IgD-negative memory B cell (primary cell): Measurements from ENCODE around the gene SPINDOC. TPM values are rescaled to one million over a fixed set of nuclear protein-coding genes. Genes with fewer than 3 reads are reported as not detected.
"Not testable (repeated sequence)": the region's sequence is repeated elsewhere in the genome, so short reads cannot be mapped to it uniquely, and the experiment has no call there.

ENCODE experiments used
- H3K27ac Mint-ChIP-seq, 3 donors: one replicate each; pipeline ENCODE4 v1.8.0; 2020 to 2022; ENCODE audit warnings: mild to moderate bottlenecking in 3 of 3, mixed read lengths in 3 of 3, moderate library complexity in 1 of 3
- H3K27me3 Mint-ChIP-seq: one replicate; pipeline ENCODE4 v1.8.0; 2021; ENCODE audit warnings: mixed read lengths
- H3K36me3 Mint-ChIP-seq: one replicate; pipeline ENCODE4 v1.8.0; 2020; ENCODE audit warnings: mild to moderate bottlenecking, mixed read lengths
- H3K4me1 Mint-ChIP-seq, 3 donors: one replicate each; pipeline ENCODE4 v1.8.0; 2020 to 2022; ENCODE audit warnings: mixed read lengths in 3 of 3, mild to moderate bottlenecking in 1 of 3
- H3K4me3 Mint-ChIP-seq, 4 donors: one replicate each; pipeline ENCODE4 v1.8.0; 2020 to 2022; ENCODE audit warnings: mild to moderate bottlenecking in 4 of 4, mixed read lengths in 4 of 4, moderate library complexity in 3 of 4
- H3K9me3 Mint-ChIP-seq, 3 donors: one replicate each; pipeline ENCODE4 v1.8.0; 2020 to 2021; ENCODE audit warnings: mixed read lengths in 3 of 3, mild to moderate bottlenecking in 1 of 3
- polyA plus RNA-seq: library from polyadenylated mRNA; unstranded; fragments of 300-500 nt; fragmentation: Illumina TruSeq; gene quantifications from one replicate; pipeline ENCODE4 v1.2.3, GENCODE V29; 2021

SPINDOC gene
- polyA plus RNA-seq, 1 donor from 2014 or later: 0.94 TPM

DNA sequence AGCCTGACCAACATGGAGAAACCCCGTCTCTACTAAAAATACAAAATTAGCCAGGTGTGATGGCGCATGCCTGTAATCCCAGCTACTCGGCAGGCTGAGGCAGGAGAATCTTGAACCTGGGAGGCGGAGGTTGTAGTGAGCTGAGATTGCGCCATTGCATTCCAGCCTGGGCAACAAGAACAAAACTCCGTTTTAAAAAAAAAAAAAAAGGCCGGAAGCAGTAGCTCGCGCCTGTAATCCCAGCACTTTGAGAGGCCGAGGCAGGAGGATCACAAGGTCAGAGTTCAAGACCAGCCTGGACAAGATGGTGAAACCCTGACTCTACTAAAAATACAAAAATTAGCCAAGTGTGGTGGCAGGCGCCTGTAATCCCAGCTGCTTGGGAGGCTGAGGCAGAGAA is 2.9 kb upstream of the SPINDOC start:
- not testable (repeated sequence) for H3K27me3 Mint-ChIP-seq, H3K27ac Mint-ChIP-seq, H3K36me3 Mint-ChIP-seq, H3K9me3 Mint-ChIP-seq, H3K4me3 Mint-ChIP-seq
- peaks cover 9 to 17% (median 12%) of the 10 kb centered on the region in 3 donors for H3K4me1 Mint-ChIP-seq

DNA sequence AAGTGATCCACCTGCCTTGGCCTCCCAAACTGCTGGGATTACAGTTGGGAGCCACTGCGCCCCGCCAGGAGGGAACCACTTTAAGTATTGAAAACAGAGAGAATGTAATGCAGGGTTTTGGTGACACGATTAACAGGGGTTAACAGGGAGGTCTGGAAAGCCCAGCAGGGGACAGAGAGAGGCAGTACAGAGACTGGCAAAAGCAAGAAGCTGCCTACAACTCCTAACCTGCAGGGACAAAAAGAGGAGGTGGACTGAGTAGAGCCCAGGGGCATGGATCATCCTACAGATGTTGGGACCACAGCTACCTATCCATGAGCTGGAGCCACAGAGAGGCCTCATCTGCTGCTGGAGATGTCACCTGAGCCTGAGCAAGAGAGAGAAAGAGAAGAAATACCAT is 1.7 kb upstream of the SPINDOC start:
- Mint-ChIP-seq H3K9me3 (no peaks in the 10 kb centered on the region), H3K4me3 (peak overlapping the region; percentile 4 to 87 (median 50))

DNA sequence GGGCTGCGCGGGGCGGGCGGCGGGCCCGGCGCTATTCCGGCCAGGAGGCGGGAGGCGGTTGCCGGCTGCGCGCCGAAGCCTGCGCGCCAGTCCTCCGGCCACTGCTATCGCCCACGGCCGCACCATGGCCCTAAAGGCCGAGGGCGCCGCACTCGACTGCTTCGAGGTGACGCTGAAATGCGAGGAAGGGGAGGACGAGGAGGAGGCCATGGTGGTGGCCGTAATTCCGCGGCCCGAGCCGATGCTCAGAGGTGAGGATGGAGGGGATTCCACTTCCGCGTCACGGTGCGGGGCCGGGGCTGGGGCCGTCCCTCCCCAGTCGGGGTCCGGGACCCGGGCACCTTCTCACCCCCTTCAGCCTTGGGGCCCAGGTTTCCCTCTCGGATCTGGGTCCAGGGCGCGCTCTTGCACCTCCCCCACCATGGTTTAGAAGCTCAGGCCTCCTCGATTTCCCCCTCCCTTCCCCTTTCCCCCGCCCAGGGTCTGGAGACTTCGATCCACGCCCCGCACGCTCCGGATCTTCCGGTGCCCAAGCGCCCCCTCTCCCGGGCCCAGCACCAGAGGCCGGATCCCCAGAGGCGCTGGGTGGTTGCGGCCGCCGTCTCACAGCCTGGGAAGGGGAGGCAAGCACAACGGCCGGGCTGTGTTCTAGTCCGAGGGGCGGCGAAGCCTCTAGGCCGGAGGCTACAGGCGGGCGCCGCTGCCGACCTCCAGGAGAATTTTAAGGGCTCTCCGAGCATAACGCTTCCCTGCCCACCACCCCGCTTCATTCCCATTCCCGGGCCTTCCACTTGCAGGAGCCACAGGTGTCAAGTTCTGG is 517 bp downstream of the SPINDOC start:
- no peaks in the 10 kb centered on the region for H3K9me3 Mint-ChIP-seq
- peaks cover 9 to 19% (median 12%) of the 10 kb centered on the region in 3 donors for H3K4me1 Mint-ChIP-seq
- H3K36me3 Mint-ChIP-seq: peaks cover 2% of the 10 kb centered on the region
- H3K27ac Mint-ChIP-seq: peak overlapping the region in 2 of 3 donors; percentile 6 to 39
- H3K27me3 Mint-ChIP-seq: no peaks in the 10 kb centered on the region
- peak overlapping the region; percentile 80 to 91 (median 86) for H3K4me3 Mint-ChIP-seq

More for the DNA sequence above, 1.7 kb upstream of the SPINDOC start:
- Mint-ChIP-seq H3K36me3 (peaks cover 2% of the 10 kb centered on the region), H3K4me1 (peaks cover 9 to 19% (median 12%) of the 10 kb centered on the region in 3 donors), H3K27me3 (no peaks in the 10 kb centered on the region), H3K27ac (peak overlapping the region in 2 of 3 donors; percentile 16 to 32)

DNA sequence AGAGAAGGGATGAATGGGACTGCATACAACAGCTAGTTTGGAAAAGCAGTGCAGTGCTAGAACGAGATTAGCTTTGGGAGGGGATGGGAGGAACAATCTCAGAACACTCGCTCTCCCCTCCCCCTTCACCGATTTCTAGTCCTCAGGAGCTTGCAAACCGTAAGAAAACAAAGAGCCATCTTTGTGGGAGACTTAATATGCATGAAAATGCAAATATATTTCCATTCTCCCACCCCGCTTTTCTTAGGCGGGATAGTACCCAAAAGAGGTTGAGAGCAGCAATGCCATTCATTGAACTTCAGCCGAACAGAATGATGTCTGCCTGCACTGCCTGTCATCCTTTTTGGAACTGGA is 1.1 kb downstream of the SPINDOC start:
- peak overlapping the region; percentile 80 to 91 (median 86) for H3K4me3 Mint-ChIP-seq
- H3K4me1 Mint-ChIP-seq: peaks cover 9 to 19% (median 12%) of the 10 kb centered on the region in 3 donors
- H3K36me3 Mint-ChIP-seq: peaks cover 2% of the 10 kb centered on the region
- H3K9me3 Mint-ChIP-seq: no peaks in the 10 kb centered on the region
- H3K27me3 Mint-ChIP-seq: no peaks in the 10 kb centered on the region
- H3K27ac Mint-ChIP-seq: peak overlapping the region in 2 of 3 donors; percentile 6 to 39

DNA sequence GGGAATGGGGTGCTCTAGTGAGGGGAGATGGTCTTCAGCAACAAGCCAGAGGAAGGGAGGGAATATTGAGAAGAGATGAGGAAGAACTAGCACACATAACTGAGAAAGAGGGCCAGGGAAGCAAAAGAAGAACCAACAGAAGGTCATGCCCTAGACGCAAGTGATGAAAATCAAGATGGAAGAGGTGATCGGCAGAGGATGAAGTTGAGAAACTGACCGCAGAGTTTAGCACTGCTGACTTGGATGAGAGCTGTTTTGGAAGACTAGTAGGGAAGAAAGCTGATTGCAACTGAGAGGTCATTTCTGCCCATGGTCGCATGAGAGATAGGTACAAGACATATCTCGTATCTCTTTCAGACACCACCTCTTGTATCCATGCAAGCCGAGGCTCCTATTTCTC is 2.9 kb downstream of the SPINDOC start:
- Mint-ChIP-seq H3K27me3 (no peaks in the 10 kb centered on the region), H3K27ac (no peak overlapping the region), H3K9me3 (no peaks in the 10 kb centered on the region), H3K36me3 (peaks cover 3% of the 10 kb centered on the region), H3K4me1 (peaks cover 9 to 19% (median 12%) of the 10 kb centered on the region in 3 donors), H3K4me3 (peak overlapping the region in 2 of 4 donors; percentile 6 to 61)

DNA sequence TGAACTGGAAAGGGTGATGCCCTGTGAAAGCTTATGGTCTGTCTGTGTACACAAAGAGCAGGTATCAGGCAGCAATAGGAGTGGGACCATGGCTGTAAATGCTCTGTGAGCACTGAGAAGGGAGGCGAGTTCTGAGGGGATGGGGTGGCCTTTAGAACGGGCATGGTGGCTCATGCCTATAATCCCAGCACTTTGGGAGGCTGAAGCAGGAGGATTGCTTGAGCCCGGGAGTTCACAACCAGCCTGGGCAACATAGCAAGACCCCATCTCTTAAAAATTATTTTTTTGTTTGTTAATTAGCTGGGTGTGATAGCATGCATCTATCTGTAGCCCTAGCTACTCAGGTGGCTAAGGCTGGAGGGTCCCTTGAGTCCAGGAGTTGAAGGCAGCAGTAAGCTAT is 3.5 kb downstream of the SPINDOC start:
- Mint-ChIP-seq H3K27ac (peak overlapping the region in 1 of 3 donors; percentile 67), H3K9me3 (no peaks in the 10 kb centered on the region), H3K4me1 (peaks cover 9 to 19% (median 12%) of the 10 kb centered on the region in 3 donors), H3K36me3 (peaks cover 5% of the 10 kb centered on the region), H3K4me3 (peak overlapping the region in 1 of 4 donors; percentile 61), H3K27me3 (no peaks in the 10 kb centered on the region)

DNA sequence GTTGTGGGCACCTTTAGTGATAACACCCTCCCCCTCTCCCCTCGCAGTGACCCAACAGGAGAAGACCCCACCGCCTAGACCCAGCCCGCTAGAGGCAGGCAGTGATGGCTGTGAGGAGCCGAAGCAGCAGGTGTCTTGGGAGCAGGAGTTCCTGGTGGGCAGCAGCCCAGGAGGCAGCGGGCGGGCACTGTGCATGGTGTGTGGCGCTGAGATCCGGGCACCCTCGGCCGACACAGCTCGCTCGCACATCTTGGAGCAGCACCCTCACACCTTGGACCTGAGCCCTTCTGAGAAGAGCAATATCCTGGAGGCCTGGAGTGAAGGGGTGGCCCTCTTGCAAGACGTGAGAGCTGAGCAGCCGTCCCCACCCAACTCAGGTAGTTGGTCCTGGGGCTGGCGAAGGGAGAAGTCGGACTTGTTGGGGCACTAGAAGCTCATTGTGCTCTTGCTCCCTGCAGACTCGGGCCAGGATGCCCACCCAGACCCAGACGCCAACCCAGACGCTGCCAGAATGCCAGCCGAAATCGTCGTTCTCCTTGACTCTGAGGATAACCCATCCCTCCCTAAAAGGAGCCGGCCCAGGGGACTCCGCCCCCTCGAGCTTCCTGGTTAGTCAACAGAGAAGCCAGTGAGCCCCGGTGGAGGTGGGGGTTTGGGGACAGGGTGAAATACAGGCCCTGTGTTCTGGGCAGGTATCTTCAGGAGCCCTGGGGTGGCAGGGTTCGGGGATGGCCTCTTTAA is 4.7 kb downstream of the SPINDOC start:
- Mint-ChIP-seq H3K9me3 (no peaks in the 10 kb centered on the region), H3K27me3 (no peaks in the 10 kb centered on the region), H3K36me3 (peaks cover 5% of the 10 kb centered on the region), H3K27ac (peak overlapping the region in 1 of 3 donors; percentile 93), H3K4me1 (peaks cover 8 to 15% (median 9%) of the 10 kb centered on the region in 3 donors), H3K4me3 (no peak overlapping the region)

DNA sequence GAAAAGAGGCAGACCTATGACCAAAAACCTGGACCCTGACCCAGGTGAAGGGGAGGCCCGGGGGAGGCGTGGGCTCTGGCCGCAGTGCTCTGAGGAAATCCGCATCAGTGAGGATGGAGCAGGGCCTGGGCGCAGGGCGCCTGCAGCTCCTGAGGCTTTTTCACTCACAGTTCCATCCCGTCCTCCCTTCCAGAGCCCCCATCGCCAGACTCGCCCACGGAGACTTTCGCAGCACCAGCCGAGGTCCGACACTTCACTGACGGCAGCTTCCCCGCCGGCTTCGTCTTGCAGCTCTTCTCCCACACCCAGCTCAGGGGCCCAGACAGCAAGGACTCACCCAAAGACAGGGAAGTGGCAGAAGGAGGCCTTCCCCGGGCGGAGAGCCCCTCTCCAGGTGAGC is 5.4 kb downstream of the SPINDOC start:
- H3K4me1 Mint-ChIP-seq: peaks cover 8 to 15% (median 9%) of the 10 kb centered on the region in 3 donors
- no peaks in the 10 kb centered on the region for H3K9me3 Mint-ChIP-seq

DNA sequence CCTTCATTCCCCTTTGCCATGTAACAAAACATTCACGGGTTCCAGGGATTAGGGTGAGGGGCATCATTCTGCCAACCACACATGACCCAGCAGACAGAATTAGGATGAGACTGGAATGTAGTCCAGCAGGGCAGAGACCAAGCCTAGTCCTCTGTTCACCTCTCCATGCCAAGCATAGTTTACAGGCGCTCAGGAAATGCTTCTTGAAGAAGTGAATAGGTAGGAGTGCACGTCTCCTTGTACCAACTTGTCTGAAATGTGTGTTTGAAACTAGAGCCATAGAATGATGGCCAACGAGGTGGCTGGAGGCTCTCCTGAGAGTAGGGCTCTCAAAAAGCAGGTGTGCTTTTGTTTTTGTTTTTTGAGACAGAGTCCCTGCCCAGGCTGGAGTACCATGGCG is 8.2 kb downstream of the SPINDOC start:
- no peaks in the 10 kb centered on the region for H3K9me3 Mint-ChIP-seq
- no peaks in the 10 kb centered on the region for H3K4me1 Mint-ChIP-seq
- H3K4me3 Mint-ChIP-seq: no peak overlapping the region
- no peak overlapping the region for H3K27ac Mint-ChIP-seq
- no peaks in the 10 kb centered on the region for H3K27me3 Mint-ChIP-seq
- H3K36me3 Mint-ChIP-seq: peaks cover 7% of the 10 kb centered on the region

More for the DNA sequence above, 5.4 kb downstream of the SPINDOC start:
- Mint-ChIP-seq H3K4me3 (no peak overlapping the region), H3K27me3 (no peaks in the 10 kb centered on the region), H3K27ac (no peak overlapping the region), H3K36me3 (peaks cover 5% of the 10 kb centered on the region)

DNA sequence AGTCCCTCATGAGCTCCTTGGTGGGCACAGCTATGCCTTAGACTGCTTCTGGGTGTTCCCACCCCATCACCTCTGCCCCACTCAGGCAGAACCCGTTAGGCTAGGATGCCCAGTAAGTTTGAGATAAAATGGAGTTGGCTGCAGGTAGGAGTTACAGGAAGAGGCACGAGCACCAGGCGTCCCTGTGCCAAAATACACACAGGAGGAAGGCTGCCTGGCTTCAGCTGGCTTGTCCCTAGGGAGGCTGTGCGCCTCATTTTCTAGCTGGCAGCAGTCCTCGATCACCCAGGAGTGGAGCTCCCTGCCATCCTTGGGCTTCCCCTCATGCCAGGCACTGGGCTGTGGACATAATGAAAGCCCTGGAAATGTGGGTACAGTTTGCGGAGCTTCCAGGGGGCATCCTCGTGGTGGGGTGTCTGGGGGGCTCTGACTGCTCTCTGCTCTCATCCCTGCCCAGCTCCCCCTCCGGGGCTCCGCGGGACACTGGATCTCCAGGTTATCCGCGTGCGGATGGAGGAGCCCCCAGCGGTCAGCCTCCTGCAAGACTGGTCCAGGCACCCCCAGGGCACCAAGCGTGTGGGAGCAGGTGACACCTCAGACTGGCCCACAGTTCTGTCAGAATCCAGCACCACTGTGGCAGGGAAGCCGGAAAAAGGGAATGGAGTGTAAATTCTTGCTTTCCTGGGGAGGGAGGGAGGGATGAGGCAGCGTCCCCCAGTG is 13.4 kb downstream of the SPINDOC start:
- no peaks in the 10 kb centered on the region for H3K27me3 Mint-ChIP-seq
- no peaks in the 10 kb centered on the region for H3K4me1 Mint-ChIP-seq
- no peaks in the 10 kb centered on the region for H3K9me3 Mint-ChIP-seq
- no peak overlapping the region for H3K4me3 Mint-ChIP-seq
- peaks cover 5% of the 10 kb centered on the region for H3K36me3 Mint-ChIP-seq
- peak overlapping the region in 1 of 3 donors; percentile 64 for H3K27ac Mint-ChIP-seq

DNA sequence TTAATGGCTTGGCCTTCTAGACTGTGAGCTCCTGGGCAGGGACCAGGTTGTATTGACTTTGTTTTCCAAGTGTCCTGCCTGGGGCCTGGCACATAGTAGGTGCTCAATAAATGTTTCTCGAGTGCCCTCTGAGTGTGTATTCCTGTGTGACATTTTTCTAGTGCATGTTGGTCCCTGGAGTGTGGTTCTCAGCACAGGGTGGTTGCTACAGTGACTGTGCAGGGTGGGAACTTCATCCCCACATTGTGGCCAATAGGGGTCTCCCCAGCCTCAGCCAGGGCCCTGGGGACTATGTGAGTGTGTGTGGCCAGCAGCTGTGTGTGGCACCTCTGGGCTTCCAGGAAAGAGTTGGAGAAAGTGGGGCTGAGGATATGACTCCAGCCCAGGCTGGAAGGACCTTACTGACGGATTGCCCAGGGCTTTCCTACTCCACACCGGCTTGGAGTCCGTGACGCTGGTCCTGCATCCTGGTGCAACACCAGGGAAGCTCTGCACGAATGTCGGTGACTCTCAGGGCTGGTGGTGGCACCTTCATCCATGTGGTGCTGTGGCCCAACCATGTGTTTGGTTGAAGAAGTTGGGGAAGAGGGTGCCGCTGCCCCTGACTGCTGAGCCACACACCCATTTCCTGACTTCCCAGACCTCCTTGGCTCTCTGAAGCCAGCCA is 16.7 kb downstream of the SPINDOC start:
- no peak overlapping the region for H3K27ac Mint-ChIP-seq
- H3K4me1 Mint-ChIP-seq: peaks cover 0 to 3% (median 1%) of the 10 kb centered on the region in 3 donors
- no peaks in the 10 kb centered on the region for H3K9me3 Mint-ChIP-seq
- no peak overlapping the region for H3K4me3 Mint-ChIP-seq
- H3K27me3 Mint-ChIP-seq: no peaks in the 10 kb centered on the region
- H3K36me3 Mint-ChIP-seq: peaks cover 1% of the 10 kb centered on the region

DNA sequence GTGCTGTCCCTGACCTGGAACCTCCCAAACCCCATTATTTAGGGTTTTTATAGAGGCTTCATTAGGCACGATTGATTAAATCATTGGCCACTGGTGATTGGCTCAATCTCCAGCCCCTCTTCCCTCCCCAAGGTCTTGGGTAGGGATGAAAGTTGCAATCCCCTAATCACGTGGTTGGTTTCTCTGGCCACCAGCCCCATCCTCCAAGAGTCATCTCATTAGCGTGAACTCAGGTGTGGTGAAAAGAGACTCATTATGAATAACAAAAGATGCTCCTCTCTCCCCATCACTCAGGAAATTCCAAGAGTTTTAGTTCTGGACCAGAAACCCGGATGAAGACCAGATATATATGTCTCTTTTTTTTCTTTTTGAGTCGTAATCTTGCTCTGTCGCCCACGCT is 18.1 kb downstream of the SPINDOC start:
- Mint-ChIP-seq H3K36me3 (peaks cover 1% of the 10 kb centered on the region), H3K9me3 (no peaks in the 10 kb centered on the region), H3K27me3 (no peaks in the 10 kb centered on the region), H3K4me1 (peaks cover 0 to 5% (median 3%) of the 10 kb centered on the region in 3 donors), H3K4me3 (no peak overlapping the region), H3K27ac (no peak overlapping the region)

DNA sequence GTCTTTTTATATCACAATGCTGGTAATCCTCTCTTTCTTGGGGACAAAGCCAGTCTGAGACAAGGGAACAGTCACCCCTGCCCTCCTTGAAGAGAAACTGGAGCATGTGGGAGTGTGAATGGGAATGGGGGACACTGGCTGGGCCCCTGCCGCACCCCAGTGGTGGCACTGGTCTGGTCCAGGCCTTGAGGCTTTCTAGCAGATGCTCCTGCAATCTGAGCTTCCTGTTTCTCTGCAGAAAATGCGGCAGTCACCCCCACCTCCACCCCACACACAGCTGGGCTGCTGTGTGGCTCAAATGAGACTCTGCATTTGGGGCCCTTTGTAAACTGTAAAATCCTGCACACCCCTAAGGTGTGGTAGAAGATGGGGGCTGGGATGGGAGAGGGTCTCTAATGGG is 19.1 kb downstream of the SPINDOC start:
- Mint-ChIP-seq H3K27me3 (no peaks in the 10 kb centered on the region), H3K9me3 (no peaks in the 10 kb centered on the region), H3K27ac (peak overlapping the region in 1 of 3 donors; percentile 16), H3K4me1 (peaks cover 3 to 10% (median 8%) of the 10 kb centered on the region in 3 donors), H3K36me3 (peaks cover 1% of the 10 kb centered on the region), H3K4me3 (peak overlapping the region in 1 of 4 donors; percentile 4)

DNA sequence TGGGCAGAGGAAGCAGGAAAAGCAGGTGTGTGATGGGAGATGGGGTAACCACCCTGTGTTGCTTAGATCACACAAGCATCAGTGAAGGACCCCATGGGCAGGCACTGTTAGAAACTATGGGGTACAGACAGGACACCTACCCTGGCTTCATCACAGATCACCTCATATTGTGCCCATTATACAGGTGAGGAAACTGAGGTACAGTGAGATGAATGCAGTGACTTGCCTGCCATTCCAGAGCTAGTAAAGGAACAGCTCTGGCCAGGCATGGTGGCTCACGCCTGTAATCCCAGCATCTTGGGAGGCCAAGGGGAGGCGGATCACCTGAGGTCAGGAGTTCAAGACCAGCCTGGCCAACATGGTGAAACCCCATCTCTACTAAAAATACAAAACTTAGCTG is 19.8 kb downstream of the SPINDOC start:
- H3K9me3 Mint-ChIP-seq: no peaks in the 10 kb centered on the region
- peaks cover 1% of the 10 kb centered on the region for H3K36me3 Mint-ChIP-seq
- peaks cover 5 to 16% (median 15%) of the 10 kb centered on the region in 3 donors for H3K4me1 Mint-ChIP-seq
- H3K27me3 Mint-ChIP-seq: no peaks in the 10 kb centered on the region
- H3K4me3 Mint-ChIP-seq: peak overlapping the region in 1 of 4 donors; percentile 9
- no peak overlapping the region for H3K27ac Mint-ChIP-seq
